NCI-H345 (cell line): ENCODE data around the gene ECD.
"Not testable (repeated sequence)": the region's sequence is repeated elsewhere in the genome, so short reads cannot be mapped to it uniquely, and the experiment has no call there.

Experiments used
- DNase-seq: peaks from one replicate; lab custom pipeline; 2025; lab: John Stamatoyannopoulos, UW

Gene ECD

GRCh38 chr10:73159038-73159648 lies 8.7 kb downstream of the ECD start:
- peak; percentile 21 for DNase-seq

DNA sequence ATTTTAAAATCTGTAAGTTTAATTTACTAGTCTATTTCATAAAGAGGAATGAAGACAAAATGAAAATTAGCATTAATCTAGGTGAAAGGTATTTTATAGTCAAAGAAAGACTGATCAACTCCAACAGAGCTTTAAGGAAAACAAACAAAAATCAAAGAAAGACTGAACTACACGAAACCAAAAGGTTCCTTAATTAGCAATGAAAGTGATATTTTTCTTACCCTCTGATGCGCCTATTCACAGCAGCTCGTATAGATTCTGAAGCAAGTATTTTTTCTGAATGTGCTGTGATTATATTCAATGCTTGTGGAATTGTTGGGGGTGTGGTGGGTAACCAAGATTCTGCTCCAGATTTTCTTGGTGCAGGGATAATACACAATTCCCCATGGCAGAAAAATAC lies 11.8 kb downstream of the ECD start:
- DNase-seq: no peak

- no peak for DNase-seq
Observed at GRCh38 chr10:73152009-73152408, 15.8 kb downstream of the ECD start.

GRCh38 chr10:73150633-73151413 lies 17.0 kb downstream of the ECD start:
- not testable (repeated sequence) for DNase-seq

- DNase-seq: no peak
Observed at GRCh38 chr10:73141603-73142002, 26.2 kb downstream of the ECD start.

GRCh38 chr10:73139251-73139650 lies 28.6 kb downstream of the ECD start:
- no peak for DNase-seq

GRCh38 chr10:73136627-73137026 lies 31.2 kb downstream of the ECD start:
- DNase-seq: no peak

GRCh38 chr10:73134727-73135126 lies 33.1 kb downstream of the ECD start:
- no peak for DNase-seq

DNA sequence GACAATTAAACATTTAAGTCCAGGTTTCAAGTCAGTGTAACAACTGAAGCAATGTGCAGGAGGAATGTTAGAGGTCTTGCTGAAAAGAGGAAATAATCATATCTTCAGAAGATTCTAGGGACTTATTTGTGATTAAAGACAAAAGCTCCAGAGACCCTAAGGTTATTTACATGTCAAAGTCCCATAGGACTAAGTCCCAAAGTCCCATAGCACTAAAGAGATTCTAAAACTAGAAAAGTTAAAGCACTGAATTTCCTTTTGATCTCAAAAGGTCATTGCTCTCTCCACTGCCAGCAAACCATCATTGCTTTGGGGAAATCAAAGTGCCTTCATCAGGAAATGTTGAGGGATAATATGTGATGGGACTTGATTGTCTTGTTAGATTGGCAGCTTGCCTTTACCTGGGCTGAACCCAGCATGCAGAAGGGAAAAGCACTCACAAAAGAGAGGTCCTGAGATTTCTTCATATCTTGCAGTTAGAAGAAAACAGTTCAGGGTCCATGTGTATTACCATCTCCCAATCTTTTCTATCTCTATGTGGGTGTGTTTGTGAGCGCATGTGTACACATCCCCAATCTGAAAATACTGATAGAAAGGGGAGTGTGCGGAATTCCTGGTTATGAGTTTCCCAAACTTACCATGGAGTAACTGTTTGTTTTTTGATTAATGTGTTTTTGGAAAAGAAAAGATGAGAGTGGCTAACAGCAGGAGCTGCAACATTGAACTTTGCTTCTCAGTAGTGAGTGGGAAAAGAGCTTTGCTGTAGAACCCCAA lies 35.7 kb downstream of the ECD start:
- DNase-seq: no peak

DNA sequence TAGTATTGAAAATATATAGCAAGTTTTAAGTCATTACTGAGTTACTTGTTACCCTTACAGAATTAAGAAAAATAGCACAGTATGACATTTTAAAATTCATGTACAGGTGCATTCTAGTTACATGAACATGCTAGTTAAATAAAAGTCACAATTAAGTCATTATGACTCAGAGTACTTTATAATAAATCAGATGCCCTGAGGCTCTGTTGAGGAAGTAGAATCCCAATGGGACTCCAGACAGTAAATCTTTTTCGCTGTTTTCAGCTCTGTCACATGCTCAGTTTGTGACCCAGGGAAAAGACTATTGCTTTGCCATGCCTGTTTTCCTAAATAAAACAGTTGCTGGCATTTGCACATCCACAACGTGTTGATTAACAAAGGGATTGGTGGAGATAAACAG lies 36.5 kb downstream of the ECD start:
- DNase-seq: no peak

DNA sequence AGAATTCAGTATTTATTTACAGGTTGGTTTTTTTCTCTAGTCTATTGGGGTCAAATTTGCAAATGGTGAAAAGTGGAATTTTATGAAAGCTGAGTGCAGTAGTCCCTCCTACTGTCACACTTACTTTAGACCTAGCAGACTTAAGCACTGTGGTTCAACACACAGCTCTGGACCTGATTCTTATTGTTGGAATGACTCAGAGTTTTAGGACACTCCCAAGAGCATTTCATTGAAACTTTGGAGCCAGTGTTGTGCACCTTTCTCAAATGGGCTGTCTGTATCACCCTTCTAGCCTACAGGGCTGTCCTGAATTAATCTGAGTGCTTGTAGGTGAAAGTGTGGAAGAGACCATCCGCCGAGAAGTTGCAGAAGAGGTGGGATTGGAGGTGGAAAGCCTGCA lies 41.5 kb downstream of the ECD start:
- no peak for DNase-seq

DNA sequence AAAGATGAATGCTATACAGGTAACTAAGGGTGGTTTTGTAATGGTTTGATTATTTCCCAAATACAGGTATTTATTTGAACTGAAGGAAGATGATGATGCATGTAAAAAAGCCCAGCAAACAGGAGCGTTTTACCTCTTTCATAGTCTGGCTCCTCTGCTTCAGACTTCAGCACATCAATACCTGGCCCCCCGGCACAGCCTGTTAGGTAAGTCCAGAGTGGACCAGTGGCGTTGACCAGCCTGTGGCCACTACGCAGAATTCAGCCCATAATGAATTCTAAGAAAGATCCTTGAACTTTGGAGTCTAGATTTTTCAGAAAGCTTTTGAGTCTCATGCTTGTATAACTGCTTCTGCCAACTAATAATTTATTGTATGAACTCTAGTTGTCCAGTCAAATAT lies 47.9 kb downstream of the ECD start:
- DNase-seq: no peak

DNA sequence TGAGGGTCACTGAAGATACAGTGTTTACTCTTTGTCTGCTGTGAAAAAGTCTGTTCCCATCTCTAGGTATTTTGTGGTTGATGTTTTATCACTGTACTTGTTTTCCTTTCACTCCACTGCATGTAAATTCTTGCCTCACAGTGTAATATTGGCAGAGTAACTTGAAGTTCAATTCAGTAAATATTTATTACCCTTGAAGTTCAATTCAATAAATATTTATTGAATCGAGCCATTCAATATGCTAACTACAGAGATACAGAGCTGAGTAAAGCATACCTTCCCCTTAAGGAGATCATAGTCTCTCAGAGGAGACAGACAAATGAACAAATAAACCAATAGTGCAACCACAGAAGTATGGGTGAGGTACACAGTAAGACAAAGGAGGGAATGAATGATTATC lies 48.4 kb downstream of the ECD start:
- DNase-seq: no peak

DNA sequence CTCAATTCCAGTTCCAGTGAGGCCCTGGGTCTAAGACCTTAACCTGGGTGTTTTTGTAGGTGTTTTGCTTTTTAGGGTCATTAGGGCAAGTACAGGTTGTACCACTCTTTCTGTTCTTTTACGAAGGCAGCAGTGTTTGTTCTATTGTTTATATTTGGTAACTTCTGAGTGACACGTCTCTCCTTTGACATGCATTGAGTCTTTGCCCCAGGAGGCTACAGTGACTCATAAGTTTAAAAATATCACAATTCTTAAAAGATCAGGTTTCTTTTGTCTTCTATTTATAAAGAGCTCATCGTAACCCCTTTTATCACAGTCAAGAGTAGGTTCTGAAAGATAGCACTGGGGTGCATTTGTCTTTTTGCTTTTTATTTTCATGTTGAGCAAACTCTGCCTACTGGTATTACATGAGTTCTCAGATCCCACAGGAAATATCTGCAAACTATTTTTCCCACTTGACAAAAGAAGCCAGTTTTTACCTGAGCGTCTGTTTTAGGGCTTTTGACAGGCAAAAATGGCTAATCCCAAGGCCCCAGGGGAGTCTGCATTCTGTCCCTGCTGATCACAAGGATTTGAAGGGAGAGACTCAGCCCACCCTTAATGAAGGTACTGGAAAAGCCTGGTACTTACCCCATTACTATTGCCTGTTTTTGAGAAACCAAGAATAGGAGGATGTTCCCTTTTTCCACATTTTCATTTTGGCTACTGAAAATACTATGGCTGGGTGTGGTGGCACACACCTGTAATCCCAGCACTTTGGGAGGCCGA lies 49.6 kb downstream of the ECD start:
- DNase-seq: peak; percentile 2

- DNase-seq: no peak
Observed at GRCh38 chr10:73116017-73116416, 51.8 kb downstream of the ECD start.

- no peak for DNase-seq
Observed at GRCh38 chr10:73113551-73113950, 54.3 kb downstream of the ECD start.

DNA sequence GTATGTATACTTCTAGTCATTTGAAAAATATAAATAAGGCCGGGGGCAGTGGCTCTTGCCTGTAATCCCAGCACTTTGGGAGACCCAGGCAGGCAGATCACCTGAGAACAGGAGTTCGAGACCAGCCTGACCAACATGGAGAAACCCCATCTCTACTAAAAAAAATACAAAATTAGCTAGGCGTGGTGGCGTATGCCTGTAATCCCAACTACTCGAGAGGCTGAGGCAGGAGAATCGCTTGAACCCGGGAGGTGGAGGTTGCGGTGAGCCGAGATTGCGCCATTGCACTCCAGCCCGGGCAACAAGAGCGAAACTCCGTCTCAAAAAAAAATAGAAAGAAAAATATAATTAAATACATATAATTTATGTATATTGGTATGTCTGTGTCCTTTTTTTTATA lies 55.8 kb downstream of the ECD start:
- DNase-seq: not testable (repeated sequence)

DNA sequence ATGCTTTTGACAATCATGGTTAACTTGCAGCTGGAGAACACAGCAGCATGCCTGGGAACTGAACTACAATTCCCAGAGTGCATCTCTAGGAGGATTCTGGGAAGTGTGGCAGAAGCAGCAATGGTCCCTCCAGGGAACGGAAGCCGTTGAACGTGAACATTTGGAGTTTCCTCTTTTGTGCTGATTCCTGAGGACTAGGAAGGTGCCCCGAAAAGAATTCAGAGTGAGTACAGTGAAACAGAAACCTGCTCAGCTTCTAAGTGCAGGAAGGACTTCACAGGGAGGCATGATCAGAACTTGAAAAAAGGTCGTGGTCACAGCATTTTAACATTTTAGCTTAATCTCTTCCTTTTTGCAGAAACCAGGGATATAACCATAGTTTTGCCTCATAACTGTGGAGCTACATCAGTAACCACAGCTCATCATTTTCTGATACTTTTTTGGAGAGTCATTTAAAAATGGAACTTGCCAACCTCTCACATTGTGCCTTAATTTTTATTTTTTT lies 57.4 kb downstream of the ECD start, which contains the start of gene NUDT13:
Gene NUDT13 (plus strand): TSS at position 111 of the 505 bp plus-strand sequence. CDS start 3,911 bp downstream, outside the sequence.
- no peak for DNase-seq

DNA sequence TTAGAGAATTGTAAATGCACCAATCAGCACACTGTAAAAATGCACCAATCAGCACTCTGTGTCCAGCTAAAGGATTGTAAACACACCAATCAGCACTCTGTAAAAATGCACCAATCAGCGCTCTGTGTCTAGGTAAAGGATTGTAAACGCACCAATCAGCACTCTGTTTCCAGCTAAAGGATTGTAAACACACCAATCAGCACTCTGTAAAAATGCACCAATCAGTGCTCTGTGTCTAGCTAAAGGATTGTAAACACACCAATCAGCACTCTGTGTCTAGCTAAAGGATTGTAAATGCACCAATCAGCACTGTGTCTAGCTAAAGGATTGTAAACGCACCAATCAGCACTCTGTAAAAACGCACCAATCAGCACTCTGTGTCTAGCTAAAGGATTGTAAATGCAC lies 58.6 kb downstream of the ECD start:
- not testable (repeated sequence) for DNase-seq

GRCh38 chr10:73106301-73106700 lies 61.5 kb downstream of the ECD start:
- DNase-seq: no peak

DNA sequence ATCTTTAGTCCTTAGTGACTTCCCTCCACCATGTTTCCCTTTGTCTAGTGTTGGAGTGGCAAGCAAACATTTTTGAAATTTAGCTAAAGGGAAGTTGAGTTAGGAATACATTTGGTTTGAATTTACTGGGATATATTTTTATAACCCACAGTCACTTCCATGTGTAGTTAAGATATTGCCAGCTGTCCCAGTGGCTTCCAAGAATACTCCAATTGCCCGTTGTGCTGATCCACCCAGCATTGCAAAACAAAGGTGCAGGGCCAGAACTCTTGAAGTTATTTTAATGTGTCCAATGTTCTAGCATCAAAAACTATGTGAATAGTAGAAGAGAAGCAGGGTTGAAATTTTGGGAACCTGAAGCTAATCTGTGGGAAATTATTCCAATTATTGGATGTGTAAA lies 68.7 kb downstream of the ECD start:
- DNase-seq: no peak

GRCh38 chr10:73097305-73097670 lies 70.5 kb downstream of the ECD start:
- DNase-seq: no peak
